ENCODE measurements around the gene HOXC9.

HOXC9 gene

GRCh38 chr12:53988541-53989226, 11.3 kb upstream of the HOXC9 start:
- DNase-seq: no peak

- DNase-seq: no peak
Observed at GRCh38 chr12:53989227-53990113, 10.5 kb upstream of the HOXC9 start.

GRCh38 chr12:53990311-53991076, 9.5 kb upstream of the HOXC9 start:
- no peak for DNase-seq

- no peak for DNase-seq
Observed at GRCh38 chr12:53991077-53991460, 8.9 kb upstream of the HOXC9 start.

- no peak for DNase-seq
Observed at GRCh38 chr12:53992377-53992889, 7.5 kb upstream of the HOXC9 start.

- no peak for DNase-seq
Observed at GRCh38 chr12:53993162-53994008, 6.6 kb upstream of the HOXC9 start.

- DNase-seq: no peak
Observed at GRCh38 chr12:53994009-53994263, 6.0 kb upstream of the HOXC9 start.

GRCh38 chr12:53994264-53995001, 5.5 kb upstream of the HOXC9 start:
- no peak for DNase-seq

GRCh38 chr12:53995002-53995377, 5.0 kb upstream of the HOXC9 start:
- no peak for DNase-seq

GRCh38 chr12:53995378-53996239, 4.4 kb upstream of the HOXC9 start:
- no peak for DNase-seq

GRCh38 chr12:53996240-53997203, 3.4 kb upstream of the HOXC9 start:
- DNase-seq: no peak

GRCh38 chr12:53997204-53998109, 2.5 kb upstream of the HOXC9 start:
- no peak for DNase-seq

GRCh38 chr12:53998110-53998899, 1.7 kb upstream of the HOXC9 start:
- no peak for DNase-seq

GRCh38 chr12:53998900-53999236, 1.1 kb upstream of the HOXC9 start:
- no peak for DNase-seq

GRCh38 chr12:53999559-54000115, 324 bp upstream of the HOXC9 start:
- DNase-seq: no peak

GRCh38 chr12:54001283-54002187, 1.6 kb downstream of the HOXC9 start:
- no peak for DNase-seq

Data from activated CD8-positive, alpha-beta memory T cell treated with anti-CD3 and anti-CD28 coated beads, Interleukin-2, amount 50 U/mL, for 48 hours (primary cell).